ACC112 (cell line): ENCODE results near the gene RAB35.
"Not testable (repeated sequence)": the region's sequence is repeated elsewhere in the genome, so short reads cannot be mapped to it uniquely, and the experiment has no call there.

Experiments used
- H2AFZ ChIP-seq: fragments of 200-600 bp; sonication (generic); one replicate; pipeline ENCODE4 v1.6.0; 2017; ENCODE audit warnings: antibody characterized with exemption, low read length; ENCODE audit not compliant: unreplicated experiment
- H3K27ac ChIP-seq: fragments of 200-600 bp; sonication (generic); 2 replicates; pipeline ENCODE4 v1.5.1; 2014; ENCODE audit warnings: low read depth, mild to moderate bottlenecking, antibody characterized with exemption, low read length, moderate library complexity
- H3K27me3 ChIP-seq: fragments of 200-600 bp; sonication (generic); 2 replicates; pipeline ENCODE4 v1.6.1; 2014; ENCODE audit warnings: mild to moderate bottlenecking, antibody characterized with exemption, low read length, moderate library complexity, mixed read lengths; ENCODE audit not compliant: insufficient read depth
- H3K36me3 ChIP-seq: fragments of 200-600 bp; sonication (generic); 2 replicates; pipeline ENCODE4 v1.6.1; 2016; ENCODE audit warnings: mild to moderate bottlenecking, antibody characterized with exemption, low read length, moderate library complexity, mixed read lengths; ENCODE audit not compliant: insufficient read depth
- H3K4me1 ChIP-seq: fragments of 200-600 bp; sonication (generic); one replicate; pipeline ENCODE4 v1.6.1; 2016; ENCODE audit warnings: low read length, mixed read lengths; ENCODE audit not compliant: insufficient read depth, unreplicated experiment, control insufficient read depth
- H3K4me3 ChIP-seq: fragments of 200-600 bp; sonication (generic); 2 replicates; pipeline ENCODE4 v1.5.1; 2014; ENCODE audit warnings: mild to moderate bottlenecking, low read depth, low read length
- H3K79me2 ChIP-seq: fragments of 200-600 bp; sonication (generic); one replicate; pipeline ENCODE4 v1.6.0; 2016; ENCODE audit warnings: low read length; ENCODE audit not compliant: control insufficient read depth, unreplicated experiment, insufficient read depth

The RAB35 gene

GRCh38 chr12:120060196-120060595 lies 56.4 kb downstream of the RAB35 start:
- Histone ChIP-seq H3K27ac (no peak overlapping the region), H3K4me1 (no peaks in the 10 kb centered on the region), H3K4me3 (no peak overlapping the region), H3K79me2 (no peaks in the 10 kb centered on the region), H3K27me3 (peaks cover 31% of the 10 kb centered on the region), H2AFZ (no peak overlapping the region), H3K36me3 (no peaks in the 10 kb centered on the region)

GRCh38 chr12:120056739-120057138 lies 59.8 kb downstream of the RAB35 start:
- Histone ChIP-seq H2AFZ (no peak overlapping the region), H3K4me3 (no peak overlapping the region), H3K79me2 (no peaks in the 10 kb centered on the region), H3K27ac (no peak overlapping the region), H3K36me3 (no peaks in the 10 kb centered on the region), H3K27me3 (peaks cover 21% of the 10 kb centered on the region; the same call in 1 of the 2 replicates), H3K4me1 (no peaks in the 10 kb centered on the region)

- H3K27ac ChIP-seq: no peak overlapping the region
- H3K4me1 ChIP-seq: no peaks in the 10 kb centered on the region
- H3K27me3 ChIP-seq: peaks cover 13% of the 10 kb centered on the region; the same call in 1 of the 2 replicates
- no peaks in the 10 kb centered on the region for H3K79me2 ChIP-seq
- H3K4me3 ChIP-seq: no peak overlapping the region
- no peak overlapping the region for H2AFZ ChIP-seq
- H3K36me3 ChIP-seq: no peaks in the 10 kb centered on the region
Observed at GRCh38 chr12:120055231-120056000, 61.1 kb downstream of the RAB35 start.

- no peaks in the 10 kb centered on the region for H3K36me3 ChIP-seq
- H2AFZ ChIP-seq: no peak overlapping the region
- no peaks in the 10 kb centered on the region for H3K79me2 ChIP-seq
- peaks cover 19% of the 10 kb centered on the region; the same call in 1 of the 2 replicates for H3K27me3 ChIP-seq
- H3K4me3 ChIP-seq: no peak overlapping the region
- H3K27ac ChIP-seq: no peak overlapping the region
- no peaks in the 10 kb centered on the region for H3K4me1 ChIP-seq
Observed at GRCh38 chr12:120054293-120054692, 62.3 kb downstream of the RAB35 start.

GRCh38 chr12:120051535-120051934 lies 65.0 kb downstream of the RAB35 start:
- H3K36me3 ChIP-seq: no peaks in the 10 kb centered on the region
- H3K27ac ChIP-seq: no peak overlapping the region
- H3K79me2 ChIP-seq: no peaks in the 10 kb centered on the region
- no peak overlapping the region for H2AFZ ChIP-seq
- H3K4me1 ChIP-seq: no peaks in the 10 kb centered on the region
- peaks cover 31% of the 10 kb centered on the region for H3K27me3 ChIP-seq
- no peak overlapping the region for H3K4me3 ChIP-seq

- no peak overlapping the region for H3K4me3 ChIP-seq
- H3K4me1 ChIP-seq: no peaks in the 10 kb centered on the region
- no peaks in the 10 kb centered on the region for H3K79me2 ChIP-seq
- no peak overlapping the region for H2AFZ ChIP-seq
- no peak overlapping the region for H3K27ac ChIP-seq
- H3K27me3 ChIP-seq: peaks cover 35% of the 10 kb centered on the region
- H3K36me3 ChIP-seq: no peaks in the 10 kb centered on the region
Observed at GRCh38 chr12:120049426-120049825, 67.1 kb downstream of the RAB35 start.

- Histone ChIP-seq H3K36me3 (no peaks in the 10 kb centered on the region), H3K27me3 (peaks cover 41% of the 10 kb centered on the region), H2AFZ (no peak overlapping the region), H3K27ac (no peak overlapping the region), H3K4me1 (no peaks in the 10 kb centered on the region), H3K79me2 (no peaks in the 10 kb centered on the region), H3K4me3 (no peak overlapping the region)
Observed at GRCh38 chr12:120048263-120048662, 68.3 kb downstream of the RAB35 start.

- Histone ChIP-seq H2AFZ (no peak overlapping the region), H3K79me2 (no peaks in the 10 kb centered on the region), H3K4me3 (no peak overlapping the region), H3K4me1 (no peaks in the 10 kb centered on the region), H3K27me3 (peaks cover 38% of the 10 kb centered on the region), H3K36me3 (no peaks in the 10 kb centered on the region), H3K27ac (no peak overlapping the region)
Observed at GRCh38 chr12:120047072-120047471, 69.5 kb downstream of the RAB35 start.

- peaks cover 47% of the 10 kb centered on the region for H3K27me3 ChIP-seq
- H3K79me2 ChIP-seq, H2AFZ ChIP-seq, H3K27ac ChIP-seq, H3K4me3 ChIP-seq, H3K4me1 ChIP-seq, H3K36me3 ChIP-seq: not testable (repeated sequence)
Observed at GRCh38 chr12:120045367-120045766, 71.2 kb downstream of the RAB35 start.
